Panc1 (cell line): ENCODE data around the gene NIF3L1. TPM values are rescaled to one million over a fixed set of nuclear protein-coding genes. Genes with fewer than 3 reads are reported as not detected.

ENCODE experiments used
- ATAC-seq: fragments of 200-7000 bp; cut with Tn5 transposase; 2 replicates; pipeline ENCODE4 v1.9.1; 2020; ENCODE audit warnings: mild to moderate bottlenecking, moderate library complexity
- BruUV-seq: library from RNA; stranded (reverse); fragments of 400-500 nt; replicated peaks from 2 replicates; lab custom pipeline; 2021; lab: Mats Ljungman, UMichigan
- CTCF ChIA-PET: fragments of 300-600 bp; sonication (Branson Sonifier 250); formaldehyde crosslinking; loops from one replicate; lab custom pipeline; 2022; ENCODE audit warnings: antibody characterized with exemption; lab: Charles Lee
- POLR2A ChIA-PET: fragments of 300-600 bp; sonication (Branson Sonifier 250); formaldehyde crosslinking; loops from one replicate; lab custom pipeline; 2022; ENCODE audit warnings: antibody characterized with exemption; lab: Charles Lee
- DNase-seq: peaks from one replicate; pipeline ENCODE4 v3.0.0-alpha.2; 2010; ENCODE audit warnings: low read depth, low spot score
- H3K27ac ChIP-seq: 2 replicates; pipeline ENCODE4 v1.5.1; 2011; ENCODE audit warnings: mild to moderate bottlenecking, low read length, inconsistent platforms
- H3K27me3 ChIP-seq: fragments of 200-500 bp; sonication (Bioruptor generic); 2 replicates; pipeline ENCODE4 v1.6.0; 2014; ENCODE audit warnings: low read length, inconsistent platforms; ENCODE audit not compliant: control insufficient read depth, insufficient read depth
- H3K36me3 ChIP-seq: fragments of 200-500 bp; sonication (Bioruptor generic); 2 replicates; pipeline ENCODE4 v1.5.1; 2014; ENCODE audit warnings: inconsistent platforms, mild to moderate bottlenecking, low read length, moderate library complexity; ENCODE audit not compliant: control insufficient read depth, insufficient read depth
- H3K4me1 ChIP-seq: 2 replicates; pipeline ENCODE4 v1.5.1; 2011; ENCODE audit warnings: inconsistent platforms, mild to moderate bottlenecking, low read length, moderate library complexity; ENCODE audit not compliant: control insufficient read depth, insufficient read depth
- H3K4me3 ChIP-seq, 2 experiments: 2 replicates each; pipeline ENCODE4 v1.5.1; 2011 to 2012; ENCODE audit warnings: low read depth in 2 of 2, low read length in 2 of 2, mild to moderate bottlenecking in 2 of 2, inconsistent platforms in 1 of 2, moderate library complexity in 1 of 2
- H3K9me3 ChIP-seq: fragments of 200-500 bp; sonication (Bioruptor generic); 2 replicates; pipeline ENCODE4 v1.5.1; 2014; ENCODE audit warnings: low read depth, mild to moderate bottlenecking, inconsistent platforms, low read length, moderate library complexity; ENCODE audit not compliant: control insufficient read depth, insufficient read depth
- POLR2AphosphoS5 ChIP-seq: IDR thresholded peaks from 2 replicates; pipeline ENCODE4 v1.6.1; 2012; ENCODE audit warnings: mild to moderate bottlenecking, low read depth, low read length, moderate library complexity
- SIN3A ChIP-seq: IDR thresholded peaks from 2 replicates; pipeline ENCODE4 v1.6.1; 2012; ENCODE audit warnings: low read depth, mild to moderate bottlenecking, low read length, moderate library complexity, borderline replicate concordance; ENCODE audit not compliant: insufficient read depth
- TCF7L2 ChIP-seq: IDR thresholded peaks from 2 replicates; pipeline ENCODE4 v1.6.1; 2011; ENCODE audit warnings: mild to moderate bottlenecking, low read depth, low read length, inconsistent platforms
- in situ Hi-C: cut with HindIII; loops from 2 replicates; pipeline ENCODE4 v1.10.0; 2016; ENCODE audit warnings: low sequenced_read_pairs, low pct_unique_long_range_greater_than_20kb
- intact Hi-C: fragments of 100-400 bp; cut with micrococcal nuclease; formaldehyde crosslinking; loops from one replicate; pipeline ENCODE4 v1.10.0; 2022; ENCODE audit not compliant: unreplicated experiment
- total RNA-seq: library from RNA; stranded (reverse); gene quantifications from one replicate; pipeline ENCODE4 v1.2.1, GENCODE V29; 2021; ENCODE audit not compliant: unreplicated experiment
- TF ChIP-seq, protein P1 (sequence below): fragments of 450-650 bp; IDR thresholded peaks from 2 replicates; pipeline ENCODE4 v1.5.1; 2017; ENCODE audit warnings: mild to moderate bottlenecking
- TF ChIP-seq, protein P2 (sequence below), 2 experiments: IDR thresholded peaks; 2 replicates each; pipeline ENCODE4 v1.6.1; 2011 to 2012; ENCODE audit warnings: low read depth in 2 of 2, control low read depth in 1 of 2, low read length in 1 of 2, mild to moderate bottlenecking in 1 of 2, moderate library complexity in 1 of 2; ENCODE audit not compliant: insufficient read depth in 1 of 2

NIF3L1 gene
- total RNA-seq, 1 experiment from 2014 or later, result 37.4 TPM

DNA sequence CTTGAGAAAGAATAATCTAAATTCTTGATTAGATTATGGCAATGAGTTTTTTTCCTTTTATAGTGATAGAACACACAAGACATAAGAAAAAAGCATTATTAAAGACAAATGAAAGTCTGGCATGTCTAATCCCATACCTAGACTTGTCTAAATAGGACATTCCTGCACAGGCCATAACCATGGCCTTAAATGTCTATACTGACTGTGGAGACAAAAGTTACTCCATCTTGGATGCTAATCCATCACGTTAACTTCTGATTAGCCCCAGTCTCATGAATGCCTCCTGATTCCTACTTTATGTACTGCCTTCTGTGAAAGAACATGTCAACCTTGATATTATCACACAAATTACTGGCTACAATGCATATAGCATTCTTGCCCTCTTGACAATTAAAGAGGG, 50.7 kb downstream of the NIF3L1 start:
- no peak for DNase-seq
- BruUV-seq, result no TSS peak
- Histone ChIP-seq H3K27ac (no peak overlapping the region), H3K27me3 (no peaks in the 10 kb centered on the region), H3K36me3 (peaks cover 56% of the 10 kb centered on the region), H3K4me1 (peaks cover 4% of the 10 kb centered on the region), H3K9me3 (no peaks in the 10 kb centered on the region), H3K4me3 (no peak overlapping the region)
- in situ Hi-C loops, result no loop called here
- ChIA-PET CTCF (no interaction called here), POLR2A (no interaction called here)
- no peak for TF ChIP-seq TCF7L2
- TF ChIP-seq, protein P1, sequence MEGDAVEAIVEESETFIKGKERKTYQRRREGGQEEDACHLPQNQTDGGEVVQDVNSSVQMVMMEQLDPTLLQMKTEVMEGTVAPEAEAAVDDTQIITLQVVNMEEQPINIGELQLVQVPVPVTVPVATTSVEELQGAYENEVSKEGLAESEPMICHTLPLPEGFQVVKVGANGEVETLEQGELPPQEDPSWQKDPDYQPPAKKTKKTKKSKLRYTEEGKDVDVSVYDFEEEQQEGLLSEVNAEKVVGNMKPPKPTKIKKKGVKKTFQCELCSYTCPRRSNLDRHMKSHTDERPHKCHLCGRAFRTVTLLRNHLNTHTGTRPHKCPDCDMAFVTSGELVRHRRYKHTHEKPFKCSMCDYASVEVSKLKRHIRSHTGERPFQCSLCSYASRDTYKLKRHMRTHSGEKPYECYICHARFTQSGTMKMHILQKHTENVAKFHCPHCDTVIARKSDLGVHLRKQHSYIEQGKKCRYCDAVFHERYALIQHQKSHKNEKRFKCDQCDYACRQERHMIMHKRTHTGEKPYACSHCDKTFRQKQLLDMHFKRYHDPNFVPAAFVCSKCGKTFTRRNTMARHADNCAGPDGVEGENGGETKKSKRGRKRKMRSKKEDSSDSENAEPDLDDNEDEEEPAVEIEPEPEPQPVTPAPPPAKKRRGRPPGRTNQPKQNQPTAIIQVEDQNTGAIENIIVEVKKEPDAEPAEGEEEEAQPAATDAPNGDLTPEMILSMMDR, result no peak
- TF ChIP-seq, protein P2, sequence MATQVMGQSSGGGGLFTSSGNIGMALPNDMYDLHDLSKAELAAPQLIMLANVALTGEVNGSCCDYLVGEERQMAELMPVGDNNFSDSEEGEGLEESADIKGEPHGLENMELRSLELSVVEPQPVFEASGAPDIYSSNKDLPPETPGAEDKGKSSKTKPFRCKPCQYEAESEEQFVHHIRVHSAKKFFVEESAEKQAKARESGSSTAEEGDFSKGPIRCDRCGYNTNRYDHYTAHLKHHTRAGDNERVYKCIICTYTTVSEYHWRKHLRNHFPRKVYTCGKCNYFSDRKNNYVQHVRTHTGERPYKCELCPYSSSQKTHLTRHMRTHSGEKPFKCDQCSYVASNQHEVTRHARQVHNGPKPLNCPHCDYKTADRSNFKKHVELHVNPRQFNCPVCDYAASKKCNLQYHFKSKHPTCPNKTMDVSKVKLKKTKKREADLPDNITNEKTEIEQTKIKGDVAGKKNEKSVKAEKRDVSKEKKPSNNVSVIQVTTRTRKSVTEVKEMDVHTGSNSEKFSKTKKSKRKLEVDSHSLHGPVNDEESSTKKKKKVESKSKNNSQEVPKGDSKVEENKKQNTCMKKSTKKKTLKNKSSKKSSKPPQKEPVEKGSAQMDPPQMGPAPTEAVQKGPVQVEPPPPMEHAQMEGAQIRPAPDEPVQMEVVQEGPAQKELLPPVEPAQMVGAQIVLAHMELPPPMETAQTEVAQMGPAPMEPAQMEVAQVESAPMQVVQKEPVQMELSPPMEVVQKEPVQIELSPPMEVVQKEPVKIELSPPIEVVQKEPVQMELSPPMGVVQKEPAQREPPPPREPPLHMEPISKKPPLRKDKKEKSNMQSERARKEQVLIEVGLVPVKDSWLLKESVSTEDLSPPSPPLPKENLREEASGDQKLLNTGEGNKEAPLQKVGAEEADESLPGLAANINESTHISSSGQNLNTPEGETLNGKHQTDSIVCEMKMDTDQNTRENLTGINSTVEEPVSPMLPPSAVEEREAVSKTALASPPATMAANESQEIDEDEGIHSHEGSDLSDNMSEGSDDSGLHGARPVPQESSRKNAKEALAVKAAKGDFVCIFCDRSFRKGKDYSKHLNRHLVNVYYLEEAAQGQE (IDR thresholded peaks at IDR 0.05; ENCODE audit: insufficient read depth in 1 of 2, low read depth in 2 of 2, low read length in 1 of 2), result no peak
- no peak for TF ChIP-seq POLR2AphosphoS5
- no peak for TF ChIP-seq SIN3A
- intact Hi-C loops, result no loop called here
- no peak for ATAC-seq

DNA sequence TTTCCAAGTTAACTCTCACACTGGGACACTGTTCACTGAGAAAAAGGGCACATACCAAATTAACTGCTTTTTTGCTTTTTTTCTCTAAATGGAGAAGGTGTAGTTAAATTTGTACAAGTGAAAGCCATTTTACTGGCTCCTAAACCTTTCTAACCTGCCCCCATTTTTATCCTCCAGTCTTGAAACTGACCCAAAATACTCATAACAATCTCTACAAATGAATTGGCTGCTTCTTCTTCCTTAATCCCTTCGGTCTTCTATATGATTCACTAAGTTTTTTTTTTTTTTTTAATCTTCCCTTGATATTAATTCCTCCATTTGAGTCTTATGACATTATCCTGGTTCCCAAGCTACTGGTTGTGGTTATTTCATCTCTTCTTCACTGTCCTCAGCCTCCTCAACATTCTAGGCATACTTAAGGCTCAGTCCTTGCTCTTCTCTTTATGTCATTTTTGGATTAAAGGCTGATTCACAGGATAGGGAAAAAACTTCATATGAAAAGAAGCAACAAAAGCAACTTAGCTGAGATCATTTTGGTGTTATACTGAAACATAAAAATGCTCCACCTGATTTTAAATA, 54.4 kb downstream of the NIF3L1 start:
- intact Hi-C loops (no loop called here), in situ Hi-C loops (no loop called here)
- H3K27ac ChIP-seq, result peak overlapping the region; percentile 30; the same call in 1 of the 2 replicates
- no TSS peak for BruUV-seq
- H3K4me1 ChIP-seq, result peaks cover 10% of the 10 kb centered on the region
- no peaks in the 10 kb centered on the region for H3K9me3 ChIP-seq
- CTCF ChIA-PET, result no interaction called here
- H3K36me3 ChIP-seq, result peaks cover 34% of the 10 kb centered on the region; the same call in 1 of the 2 replicates
- no peaks in the 10 kb centered on the region for H3K27me3 ChIP-seq
- H3K4me3 ChIP-seq, result no peak overlapping the region
- ATAC-seq (no peak), DNase-seq (no peak)
- no peak for TF ChIP-seq POLR2AphosphoS5
- TF ChIP-seq SIN3A, result no peak
- TF ChIP-seq, protein P1, result no peak
- TF ChIP-seq, protein P2 (IDR thresholded peaks at IDR 0.05; ENCODE audit: insufficient read depth in 1 of 2, low read depth in 2 of 2, low read length in 1 of 2), result no peak
- TF ChIP-seq TCF7L2, result no peak
- POLR2A ChIA-PET, result no interaction called here
